GM19438 (cell line): ENCODE results near the gene HNF4A.
"Not testable (repeated sequence)": the region's sequence is repeated elsewhere in the genome, so short reads cannot be mapped to it uniquely, and the experiment has no call there.

ENCODE experiments used
- ATAC-seq: cut with Tn5 transposase; IDR thresholded peaks from one replicate; pipeline ENCODE4 v1.9.1; 2021; ENCODE audit warnings: low read depth; ENCODE audit not compliant: unreplicated experiment

The HNF4A gene

DNA sequence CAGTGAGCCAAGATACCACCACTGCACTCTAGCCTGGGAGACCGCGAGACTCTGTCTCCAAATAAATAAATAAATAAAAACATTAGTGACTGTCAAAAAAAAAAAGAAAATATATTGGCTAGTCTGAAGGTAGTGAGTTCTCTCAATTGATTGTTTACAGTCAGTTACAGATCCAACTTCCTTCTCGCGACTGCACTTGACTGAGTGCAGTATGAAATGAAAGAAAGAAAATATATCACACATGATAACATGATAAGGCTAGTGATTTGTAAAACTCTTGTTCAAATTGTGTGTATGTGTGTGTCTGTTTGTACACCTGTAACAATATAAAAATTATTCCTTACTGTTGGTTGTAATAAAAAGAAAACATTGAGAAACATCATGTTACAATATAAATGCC, 10.8 kb upstream of the HNF4A start:
- ATAC-seq: no peak

DNA sequence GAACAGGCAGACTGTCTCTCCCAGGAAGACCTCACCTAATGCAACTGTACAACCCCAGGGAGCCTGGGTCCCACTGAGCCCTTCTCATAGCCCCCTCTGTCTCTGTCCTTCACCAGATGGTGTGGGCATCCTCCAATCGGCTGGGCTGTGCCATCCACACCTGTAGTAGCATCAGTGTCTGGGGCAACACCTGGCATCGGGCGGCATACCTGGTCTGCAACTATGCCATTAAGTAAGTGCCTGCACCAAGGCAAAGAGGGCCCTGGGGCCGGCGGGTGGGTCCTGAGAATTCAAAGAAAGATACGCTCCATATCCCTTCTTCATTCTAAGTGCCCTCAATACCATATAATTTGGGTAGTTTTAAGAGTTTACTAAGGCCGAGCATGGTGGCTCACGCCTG, 10.4 kb upstream of the HNF4A start:
- no peak for ATAC-seq

DNA sequence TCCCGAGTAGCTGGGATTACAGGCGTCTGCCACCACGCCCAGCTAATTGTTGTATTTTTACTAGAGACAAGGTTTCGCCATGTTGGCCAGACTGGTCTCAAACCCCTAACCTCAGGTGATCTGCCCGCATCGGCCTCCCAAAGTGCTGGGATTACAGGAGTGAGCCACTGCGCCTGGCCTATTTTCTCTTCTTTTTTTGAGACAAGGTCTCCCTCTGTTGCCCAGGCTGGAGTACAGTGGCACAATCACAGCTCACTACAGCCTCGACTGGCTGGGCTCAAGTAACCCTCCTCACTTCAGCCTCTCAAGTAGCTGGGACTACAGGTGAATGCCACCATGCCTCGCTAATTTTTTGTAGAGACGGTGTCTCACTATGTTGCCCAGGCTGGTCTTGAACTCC, 9.6 kb upstream of the HNF4A start:
- ATAC-seq: not testable (repeated sequence)

DNA sequence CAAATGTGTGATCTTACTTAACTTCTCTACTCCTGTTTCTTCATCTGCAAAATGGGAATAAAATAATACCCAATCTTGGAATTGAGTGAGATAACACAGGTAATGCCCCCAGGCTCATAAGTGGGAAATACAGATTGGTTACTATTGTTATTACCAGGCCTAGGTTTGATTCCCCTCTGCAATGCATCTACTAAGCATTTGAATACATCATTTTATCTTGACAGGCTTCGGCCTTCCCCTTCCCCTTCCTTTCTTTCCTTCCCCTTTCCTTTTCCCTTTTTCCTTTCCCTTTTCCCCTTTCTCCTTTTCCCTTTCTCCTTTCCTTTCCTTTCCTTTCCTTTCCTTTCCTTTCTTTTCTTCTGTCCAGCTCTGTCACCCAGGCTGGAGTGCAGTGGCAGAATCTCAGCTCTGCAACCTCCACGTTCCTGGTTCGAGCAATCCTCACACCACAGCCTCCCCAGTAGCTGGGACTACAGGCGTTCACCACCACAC, 7.3 kb upstream of the HNF4A start:
- no peak for ATAC-seq

DNA sequence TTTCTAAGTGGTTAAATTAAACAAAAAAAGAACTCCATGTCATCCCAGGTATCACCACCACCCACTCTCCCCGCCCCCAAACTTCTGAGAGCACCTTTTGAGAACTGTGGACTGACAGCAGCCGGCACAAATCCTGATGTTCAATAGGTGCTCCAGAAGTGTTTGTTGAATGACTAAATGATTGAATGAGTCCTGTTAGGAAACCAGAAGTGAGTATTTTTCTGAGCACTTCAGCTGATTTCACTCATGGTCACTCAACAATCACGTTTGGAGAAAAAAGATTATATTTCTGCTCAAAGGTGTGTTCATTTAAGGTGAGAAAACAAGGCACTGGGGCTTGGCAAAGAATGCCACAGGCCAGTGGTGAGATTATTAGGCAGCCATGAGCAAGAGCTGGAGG, 6.2 kb upstream of the HNF4A start:
- ATAC-seq: no peak

DNA sequence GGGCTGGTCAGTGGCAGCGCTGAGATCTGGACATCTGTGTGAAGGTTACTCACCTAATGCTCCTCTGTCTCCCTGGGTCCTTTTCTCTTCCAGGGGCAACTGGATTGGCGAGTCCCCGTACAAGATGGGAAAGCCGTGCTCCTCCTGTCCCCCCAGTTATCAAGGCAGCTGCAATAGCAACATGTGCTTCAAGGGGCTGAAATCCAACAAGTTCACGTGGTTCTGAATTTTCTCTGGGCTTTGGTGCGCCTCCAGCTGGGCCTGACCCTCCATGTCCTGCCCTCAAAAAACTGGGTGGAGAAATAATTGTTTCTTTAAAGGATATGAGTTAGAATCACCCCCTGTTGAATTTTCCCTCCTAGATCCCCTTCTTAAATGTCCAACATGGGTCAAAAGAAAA, 4.9 kb upstream of the HNF4A start:
- no peak for ATAC-seq

DNA sequence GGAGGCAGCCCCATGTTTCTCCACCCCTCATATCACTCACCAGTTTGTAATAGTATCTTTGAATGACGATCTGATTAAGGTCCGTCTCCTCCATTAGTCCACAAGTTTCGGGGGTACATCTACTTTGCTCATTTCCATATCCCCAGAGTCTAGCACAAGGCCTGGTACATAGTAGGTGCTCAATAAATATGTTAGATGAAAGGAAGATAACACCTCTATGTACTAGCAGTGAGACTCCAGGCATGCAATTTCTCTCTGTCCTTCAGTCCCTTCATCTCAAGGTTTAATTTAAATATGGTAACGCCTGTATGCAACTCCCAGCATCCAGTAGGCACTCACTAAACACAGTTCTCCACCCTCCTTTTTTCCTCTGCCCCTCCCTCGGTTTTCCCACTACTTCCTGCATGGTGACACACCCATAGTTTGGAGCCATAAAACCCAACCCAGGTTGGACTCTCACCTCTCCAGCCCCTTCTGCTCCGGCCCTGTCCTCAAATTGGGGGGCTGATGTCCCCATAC, 461 bp upstream of the HNF4A start:
- no peak for ATAC-seq

DNA sequence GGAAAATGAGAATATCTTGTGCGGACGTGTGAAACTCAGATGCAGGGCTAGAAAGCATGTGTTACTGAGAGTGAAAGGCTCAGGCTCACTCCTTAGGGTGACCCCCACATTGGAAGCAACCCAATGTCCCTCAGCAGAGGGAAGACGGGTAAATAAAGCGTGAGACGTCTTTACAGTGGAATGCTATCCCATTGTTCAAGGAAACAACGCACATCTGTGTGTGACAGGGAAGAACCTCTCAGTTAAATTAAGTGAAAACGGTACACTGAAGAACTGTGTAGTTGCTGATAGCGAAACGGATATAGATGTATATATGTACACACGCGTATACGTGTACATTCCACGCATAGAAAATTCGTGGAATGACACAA, 839 bp downstream of the HNF4A start:
- no peak for ATAC-seq

DNA sequence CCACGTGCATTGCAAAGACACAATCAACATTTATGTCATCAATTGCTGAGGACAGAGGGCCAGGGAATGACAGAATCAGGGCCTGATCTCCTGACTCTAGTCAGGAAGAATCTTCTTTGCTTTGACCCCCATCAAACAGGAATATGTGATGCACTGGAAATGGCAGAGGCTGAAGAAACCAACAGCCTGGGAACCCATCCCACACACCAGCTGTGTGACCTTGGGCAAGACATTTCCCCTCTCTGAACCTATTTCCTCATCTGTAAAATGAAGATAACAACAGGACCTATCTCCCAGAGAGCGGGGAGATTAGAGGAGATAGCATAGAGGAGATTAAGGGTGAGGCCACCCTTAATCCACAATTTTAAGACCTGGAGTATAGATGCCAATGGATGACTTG, 1.5 kb downstream of the HNF4A start:
- no peak for ATAC-seq

DNA sequence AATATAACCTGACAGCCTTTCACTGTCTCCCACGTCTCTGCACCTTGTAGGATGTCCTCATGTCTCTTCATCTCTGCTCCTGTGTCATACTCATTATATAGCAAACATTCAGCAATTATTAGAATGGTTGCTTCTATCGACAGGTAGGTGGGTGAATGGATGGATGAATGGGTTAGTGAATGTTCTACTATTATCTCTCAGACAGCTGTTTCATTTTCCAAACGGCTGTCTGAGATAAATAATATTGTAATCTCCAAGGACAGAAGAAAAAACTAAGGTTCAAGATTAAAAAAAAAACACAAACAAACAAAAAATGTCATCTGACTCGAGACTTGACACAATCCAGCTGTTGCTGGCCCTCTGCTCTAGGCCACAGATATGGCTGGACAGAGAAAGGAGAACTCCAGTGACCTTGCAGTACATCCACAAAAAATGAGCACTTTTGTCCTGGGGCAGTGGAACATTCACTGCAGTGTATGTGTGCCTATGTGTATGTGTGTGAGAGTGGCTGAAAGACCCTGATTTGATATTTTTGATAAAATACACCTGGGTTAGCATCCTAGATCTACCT, 2.1 kb downstream of the HNF4A start:
- no peak for ATAC-seq

DNA sequence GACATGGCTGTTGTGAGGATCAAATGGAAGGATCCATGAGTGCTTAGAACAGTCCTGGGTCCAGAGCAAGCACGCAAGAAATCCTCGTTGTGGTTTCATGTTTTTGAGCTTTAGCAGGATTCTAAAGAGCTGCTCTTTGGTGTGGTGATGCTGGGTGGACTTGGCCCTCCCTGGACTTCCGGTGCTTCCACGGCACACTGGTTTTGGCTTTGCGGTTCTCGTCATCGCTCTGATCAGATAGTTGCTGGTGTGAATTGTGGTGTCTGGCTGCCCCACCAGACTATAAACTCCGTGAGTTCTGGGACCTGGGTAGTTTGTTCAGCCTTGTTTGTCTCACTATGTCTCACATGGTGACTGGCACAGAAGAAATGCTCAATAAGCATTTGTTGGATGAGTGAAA, 3.3 kb downstream of the HNF4A start:
- ATAC-seq: no peak

DNA sequence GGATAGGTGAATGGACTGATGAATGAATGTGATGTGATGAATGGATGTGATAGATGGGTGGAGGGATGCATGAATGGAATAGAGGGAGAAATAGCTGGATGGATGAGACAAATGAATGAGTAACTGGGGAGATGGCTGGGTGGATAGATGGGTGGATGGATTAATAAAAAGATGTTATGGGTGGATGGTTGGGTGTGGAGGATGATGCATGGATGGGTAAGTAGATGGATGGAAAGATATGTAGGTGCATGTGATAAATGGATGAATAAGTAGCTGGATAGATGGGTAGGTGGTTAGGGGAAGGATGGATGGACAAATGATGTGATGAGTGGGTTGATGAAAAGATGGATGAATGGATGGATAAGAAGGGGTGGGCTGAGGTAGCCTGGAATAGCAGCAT, 4.7 kb downstream of the HNF4A start:
- ATAC-seq: no peak

DNA sequence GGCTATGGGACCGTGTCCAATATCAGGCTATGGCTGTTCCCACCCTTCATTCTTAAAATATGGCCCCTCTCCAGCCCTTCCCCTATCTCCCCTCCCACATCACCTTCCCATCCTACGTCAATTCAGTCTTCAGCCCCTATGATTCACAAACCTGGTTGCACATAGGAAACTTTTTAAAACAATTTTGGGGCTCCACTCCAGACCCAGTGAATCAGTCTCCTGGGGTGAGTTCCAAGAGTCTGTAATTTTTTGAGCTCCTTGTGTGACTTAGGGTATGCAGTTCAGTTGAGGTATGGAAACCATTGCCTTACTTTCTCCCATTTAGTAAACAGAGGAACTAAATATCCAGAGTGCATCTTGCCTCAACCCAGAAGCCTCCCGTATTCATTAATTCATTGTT, 5.5 kb downstream of the HNF4A start:
- ATAC-seq: no peak

DNA sequence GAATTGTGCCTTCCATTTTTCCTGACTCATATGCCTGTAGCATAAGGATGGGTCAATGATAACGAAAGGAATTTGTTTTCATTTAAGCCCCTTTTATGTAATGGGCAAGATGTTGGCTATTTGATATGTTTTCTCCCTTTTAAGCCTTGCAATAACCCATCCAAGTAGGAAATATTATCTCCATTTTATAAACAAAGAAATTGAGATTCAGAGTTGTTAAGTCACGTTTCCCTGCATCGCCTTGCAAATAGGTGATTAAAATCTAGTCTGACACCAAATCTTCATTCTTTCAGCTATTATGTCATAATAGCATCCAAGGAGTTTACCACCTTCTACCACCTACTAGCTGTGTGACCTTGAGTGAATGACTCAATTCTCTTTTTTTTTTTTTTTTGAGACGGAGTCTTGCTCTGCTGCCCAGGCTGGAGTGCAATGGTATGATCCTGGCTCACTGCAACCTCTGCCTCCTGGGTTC, 7.0 kb downstream of the HNF4A start:
- ATAC-seq: no peak

DNA sequence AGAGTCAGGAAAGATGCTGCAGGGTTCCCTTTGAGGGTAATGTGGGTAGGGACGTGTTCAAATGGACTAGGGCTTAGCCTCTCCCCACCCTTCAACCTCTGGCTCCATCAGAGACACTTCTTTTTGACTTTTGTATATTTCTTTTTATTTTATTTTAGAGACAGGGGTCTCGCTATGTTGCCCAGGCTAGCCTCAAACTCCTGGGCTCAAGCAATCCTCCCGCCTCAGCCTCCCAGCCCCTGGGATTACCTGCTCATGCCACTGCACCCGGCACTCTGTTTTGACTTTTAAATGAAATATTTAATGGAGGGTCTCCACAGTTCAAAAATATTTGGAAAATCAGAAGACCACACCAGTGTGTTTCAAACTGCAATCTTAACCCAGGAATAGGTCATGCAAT, 8.6 kb downstream of the HNF4A start:
- ATAC-seq: no peak

DNA sequence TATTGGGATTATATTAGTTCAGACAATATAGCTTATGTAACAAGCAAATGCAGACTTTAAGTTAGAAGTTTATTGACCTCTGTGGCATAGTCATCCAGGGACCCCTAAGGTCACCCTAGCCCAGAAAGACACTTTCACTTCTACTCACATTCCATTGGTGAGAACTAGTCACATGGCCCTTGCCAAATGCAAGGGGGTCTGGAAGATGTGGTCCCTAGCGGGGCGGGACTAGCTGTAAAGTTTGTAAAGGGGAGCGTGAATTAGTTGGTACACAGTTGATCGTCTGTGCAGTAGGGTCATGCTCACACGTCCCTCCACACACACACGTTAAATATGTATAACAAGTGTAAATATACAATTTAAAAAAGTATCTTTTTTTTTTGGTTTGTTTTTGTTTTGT, 9.3 kb downstream of the HNF4A start:
- no peak for ATAC-seq

DNA sequence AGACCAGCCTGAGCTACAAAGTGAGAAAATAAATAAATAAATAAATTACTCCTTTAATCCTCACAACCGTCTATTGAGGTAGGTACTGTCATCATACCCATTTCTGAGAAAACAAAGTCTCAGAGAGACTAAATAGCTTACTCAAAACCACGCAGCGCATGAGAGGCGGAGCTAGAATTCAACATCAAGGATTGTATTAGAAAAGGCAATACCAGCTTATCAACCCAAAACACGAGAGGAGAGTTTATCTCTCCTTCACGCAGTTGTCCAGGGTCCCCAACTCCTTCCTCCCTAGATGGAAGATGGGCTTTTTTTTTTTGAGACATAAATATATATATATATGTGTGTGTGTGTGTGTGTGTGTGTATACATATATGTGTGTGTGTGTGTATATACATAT, 12.2 kb downstream of the HNF4A start:
- no peak for ATAC-seq

DNA sequence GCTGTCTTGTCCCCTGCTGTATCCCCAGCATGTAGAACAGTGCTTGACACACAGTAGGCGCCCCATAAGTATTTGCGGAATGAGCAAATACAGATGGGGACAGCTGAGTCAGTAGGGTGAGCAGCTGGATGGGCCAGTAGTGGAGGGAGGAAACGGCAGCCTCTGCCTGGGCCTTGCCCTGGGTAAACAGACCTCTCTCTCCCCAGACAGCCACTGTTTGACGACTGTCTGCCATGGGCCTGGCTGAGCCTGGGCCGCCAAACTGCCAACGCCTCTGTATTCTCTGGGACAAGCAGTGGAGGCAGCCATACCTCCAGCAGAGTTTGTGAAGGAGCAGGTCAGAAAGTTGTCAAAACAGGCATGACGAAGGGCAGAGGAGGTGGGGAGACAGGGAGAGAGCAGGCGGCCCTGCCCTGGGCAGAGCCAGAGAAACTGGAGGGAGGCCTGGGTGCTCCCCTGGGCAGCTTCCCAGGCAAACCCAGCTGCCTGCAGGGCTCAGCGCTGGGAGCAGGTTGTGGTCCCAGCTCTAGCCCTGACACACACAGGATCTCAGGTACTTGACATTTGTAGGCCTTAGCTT, 15.2 kb downstream of the HNF4A start:
- ATAC-seq: no peak

DNA sequence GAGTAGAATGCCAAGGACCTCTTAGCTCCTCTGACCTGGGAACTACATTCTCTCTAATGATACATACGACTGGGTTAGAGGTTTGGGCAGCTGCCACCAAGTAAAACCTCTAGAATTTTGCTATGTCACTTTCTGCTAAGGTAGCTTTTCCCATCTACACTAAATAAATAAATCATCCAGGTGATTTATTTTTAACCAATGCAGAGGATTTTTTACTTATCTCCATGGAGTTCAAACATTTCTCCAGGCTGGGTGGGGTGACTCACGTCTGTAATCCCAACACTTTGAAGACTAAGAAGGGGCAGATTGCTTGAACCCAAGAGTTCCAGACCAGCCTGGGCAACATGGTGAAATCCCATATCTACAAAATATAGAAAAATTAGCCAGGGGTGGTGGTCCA, 27.1 kb downstream of the HNF4A start:
- ATAC-seq: no peak

DNA sequence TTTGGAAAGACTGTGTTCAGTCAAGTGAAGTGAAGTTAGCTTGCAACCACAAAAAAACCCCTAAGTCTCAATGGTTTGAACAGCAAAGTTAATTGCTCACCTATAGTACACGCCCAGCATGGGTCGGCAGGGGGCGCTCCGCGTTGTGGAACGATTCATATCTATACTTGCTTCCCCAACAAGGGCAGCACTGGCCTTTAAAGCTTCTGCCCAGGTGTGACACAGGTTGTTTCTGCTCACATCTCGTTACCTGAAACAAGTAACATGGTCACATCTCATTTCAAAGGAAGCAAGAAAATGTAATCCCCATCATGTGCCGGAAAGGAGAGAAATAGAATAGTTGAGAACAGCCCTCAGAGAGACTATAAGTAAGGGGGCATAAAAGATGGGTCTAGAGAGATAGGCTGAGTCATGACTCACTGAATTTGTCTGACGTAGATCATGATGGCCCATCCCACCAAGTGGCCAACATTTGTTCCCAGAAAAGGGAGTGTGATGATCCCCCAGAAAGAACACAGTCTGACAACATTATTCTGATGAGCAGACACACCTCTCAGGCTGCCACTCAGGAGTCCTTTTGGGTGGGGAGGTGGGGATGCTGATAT, 29.0 kb downstream of the HNF4A start:
- no peak for ATAC-seq

DNA sequence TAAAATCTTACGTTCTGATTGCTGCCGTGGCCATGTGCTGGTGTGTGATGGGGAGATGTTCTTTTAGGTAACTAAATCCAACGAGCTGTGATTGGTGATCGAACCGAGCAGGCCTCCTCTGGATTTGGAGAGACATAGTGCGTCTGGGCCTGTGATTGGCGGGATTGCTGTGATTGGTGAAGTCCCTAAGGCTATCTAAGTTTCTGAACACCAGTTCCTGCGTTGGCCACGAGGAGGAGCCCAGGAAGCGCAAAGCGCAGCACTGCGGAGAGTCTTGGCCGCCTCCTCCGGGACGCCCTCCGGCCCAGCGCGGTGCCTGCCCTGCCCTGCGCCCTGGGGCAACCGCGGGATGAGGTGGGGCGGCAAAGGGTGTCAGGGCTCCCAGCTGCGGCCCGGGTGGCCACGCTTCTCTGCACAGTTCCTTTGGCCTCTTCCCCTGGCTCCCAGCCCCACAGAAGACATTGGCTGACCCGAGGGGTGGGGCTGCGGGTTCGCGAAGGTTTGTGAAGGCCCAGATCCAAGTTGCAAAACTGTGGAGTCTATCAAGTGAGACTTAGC, 33.0 kb downstream of the HNF4A start:
- ATAC-seq: no peak

DNA sequence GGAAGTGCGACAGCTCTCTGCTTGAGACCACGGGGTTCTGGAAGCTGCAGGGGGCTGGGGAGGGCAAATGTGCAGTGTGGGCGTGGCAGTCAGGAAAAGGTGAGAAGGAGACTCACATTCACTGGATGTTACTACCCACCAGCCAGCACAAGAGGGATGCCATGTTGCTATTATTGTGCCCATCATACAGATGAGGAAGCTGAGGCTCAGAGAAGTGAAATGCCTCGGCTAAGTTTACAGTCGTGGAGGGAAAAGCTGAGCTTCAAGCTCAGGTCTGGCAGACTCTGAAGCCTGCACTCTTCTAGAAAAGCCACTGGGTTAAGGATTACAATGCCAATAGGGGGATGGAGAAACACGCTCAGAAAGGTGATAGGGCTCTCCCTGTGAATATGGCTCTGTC, 34.4 kb downstream of the HNF4A start:
- no peak for ATAC-seq
